HepG2 (cell line): ENCODE results near the gene TAF1B. TPM values are rescaled to one million over a fixed set of nuclear protein-coding genes. Genes with fewer than 3 reads are reported as not detected.

ENCODE experiments used
- ATF4 ChIP-seq, 2 experiments: fragments of 450-650 bp in 1 of 2; sonication (generic) in 1 of 2; formaldehyde crosslinking; IDR thresholded peaks; 2 replicates each; pipeline versions ENCODE4 v1.5.0 to v1.8.0; 2020 to 2022; ENCODE audit warnings: mild to moderate bottlenecking in 1 of 2, missing genetic modification reagents in 1 of 2
- CENPT ChIP-seq: sonication (generic); formaldehyde crosslinking; IDR thresholded peaks from 2 replicates; pipeline ENCODE4 v1.8.0; 2022; ENCODE audit warnings: low read depth, mild to moderate bottlenecking, moderate library complexity, missing genetic modification reagents
- FOXJ3 ChIP-seq: sonication (generic); formaldehyde crosslinking; IDR thresholded peaks from 2 replicates; pipeline ENCODE4 v1.4.0; 2020; ENCODE audit warnings: missing genetic modification reagents, mild to moderate bottlenecking, borderline replicate concordance
- KDM3A ChIP-seq: IDR thresholded peaks from 2 replicates; pipeline ENCODE4 v1.6.1; 2018; ENCODE audit warnings: low read depth, missing compliant biosample characterization
- NR2F2 ChIP-seq: IDR thresholded peaks from 2 replicates; pipeline ENCODE4 v1.6.1; 2012; ENCODE audit warnings: low read depth, inconsistent platforms, borderline replicate concordance
- RNF219 ChIP-seq: sonication (generic); formaldehyde crosslinking; IDR thresholded peaks from 2 replicates; pipeline ENCODE4 v1.5.0; 2020; ENCODE audit warnings: mild to moderate bottlenecking, missing genetic modification reagents
- SMAD1 ChIP-seq: sonication (generic); formaldehyde crosslinking; IDR thresholded peaks from 2 replicates; pipeline ENCODE4 v1.4.0; 2020; ENCODE audit warnings: missing genetic modification reagents, low read depth, mild to moderate bottlenecking, borderline replicate concordance
- STAG1 ChIP-seq: sonication (generic); formaldehyde crosslinking; IDR thresholded peaks from 2 replicates; pipeline ENCODE4 v1.4.0; 2020; ENCODE audit warnings: missing genetic modification reagents
- ZNF275 ChIP-seq: sonication (generic); formaldehyde crosslinking; IDR thresholded peaks from 2 replicates; pipeline ENCODE4 v1.8.0; 2022; ENCODE audit warnings: missing genetic modification reagents, mild to moderate bottlenecking, inconsistent platforms, borderline replicate concordance
- polyA plus RNA-seq, 8 experiments: library from polyadenylated mRNA; depleted of rRNA in 3 of 8; stranded (reverse) in 7 of 8; unstranded in 1 of 8; fragments of >200 nt; fragmentation: Illumina TruSeq in 4 of 8; extraction: Trizol in 4 of 8; gene quantifications; 2 replicates each; pipeline versions ENCODE4 v1.2.1 to v1.2.3, GENCODE V29; 2011 to 2016; ENCODE audit warnings: low read depth in 4 of 8, missing spikeins in 1 of 8, mixed read lengths in 1 of 8; ENCODE audit not compliant: insufficient read depth in 1 of 8
- total RNA-seq, 5 experiments: library from RNA; depleted of rRNA; stranded (reverse); fragments of >200 nt; fragmentation: Illumina TruSeq; extraction: Trizol; gene quantifications; 2 replicates each; pipeline ENCODE4 v1.2.3, GENCODE V29; 2016; ENCODE audit warnings: low read depth in 1 of 5
- TF ChIP-seq, protein P1 (sequence below): sonication (generic); formaldehyde crosslinking; IDR thresholded peaks from 2 replicates; pipeline ENCODE4 v1.4.0; 2020; ENCODE audit warnings: mild to moderate bottlenecking, missing genetic modification reagents
- TF ChIP-seq, protein P2 (sequence below): sonication (generic); formaldehyde crosslinking; IDR thresholded peaks from 2 replicates; pipeline ENCODE4 v1.4.0; 2020; ENCODE audit warnings: missing genetic modification reagents
- TF ChIP-seq, protein P3 (sequence below): sonication (generic); formaldehyde crosslinking; IDR thresholded peaks from 2 replicates; pipeline ENCODE4 v1.8.1; 2022; ENCODE audit warnings: low read depth, mild to moderate bottlenecking, missing genetic modification reagents

Gene TAF1B
- total and polyA plus RNA-seq, 2 of the 13 experiments (the other 11 are each of a cell fraction or from before 2014, with no cell fraction given): 13.3 to 27.7 TPM

DNA sequence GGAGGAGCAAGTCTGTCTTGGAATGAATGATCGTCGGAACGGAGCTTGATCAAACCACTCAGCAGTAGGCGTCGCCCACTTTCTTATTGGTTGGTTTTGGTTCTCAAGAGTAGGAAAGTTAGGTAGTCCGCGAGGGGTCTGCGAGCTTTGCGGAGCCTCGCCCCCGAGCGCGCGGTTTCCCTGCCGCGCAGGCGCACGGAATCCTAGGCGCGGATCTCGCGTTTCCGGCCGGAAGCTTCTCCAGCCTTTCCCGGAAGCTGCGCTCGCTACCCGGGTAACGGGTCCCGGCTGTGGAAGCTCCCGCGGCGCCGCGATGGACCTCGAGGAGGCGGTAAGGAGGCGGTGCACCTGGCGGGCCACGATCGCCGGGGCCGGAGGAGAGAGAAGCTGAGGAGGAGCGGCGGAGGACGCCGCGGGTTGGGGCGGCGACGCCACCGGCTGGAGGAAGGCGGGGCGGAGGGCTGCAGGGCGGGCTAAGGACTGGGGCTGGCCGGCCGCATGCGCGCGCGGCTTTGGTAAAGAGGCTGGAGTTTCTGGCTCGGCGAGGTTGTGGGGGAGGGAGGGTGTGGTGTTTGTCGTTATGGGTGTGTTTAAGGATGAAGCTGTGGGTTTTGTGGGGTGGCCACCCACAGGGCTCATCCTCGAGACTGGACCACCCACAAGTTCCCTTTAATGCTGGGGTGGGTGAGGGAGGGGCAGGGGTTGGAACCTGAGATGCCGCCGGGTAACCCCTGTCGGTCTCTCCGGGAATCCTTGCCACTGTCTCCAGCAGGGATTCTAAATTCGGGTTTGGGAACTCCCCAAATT lies at the start of gene TAF1B (continued):
- TF ChIP-seq, protein P1, sequence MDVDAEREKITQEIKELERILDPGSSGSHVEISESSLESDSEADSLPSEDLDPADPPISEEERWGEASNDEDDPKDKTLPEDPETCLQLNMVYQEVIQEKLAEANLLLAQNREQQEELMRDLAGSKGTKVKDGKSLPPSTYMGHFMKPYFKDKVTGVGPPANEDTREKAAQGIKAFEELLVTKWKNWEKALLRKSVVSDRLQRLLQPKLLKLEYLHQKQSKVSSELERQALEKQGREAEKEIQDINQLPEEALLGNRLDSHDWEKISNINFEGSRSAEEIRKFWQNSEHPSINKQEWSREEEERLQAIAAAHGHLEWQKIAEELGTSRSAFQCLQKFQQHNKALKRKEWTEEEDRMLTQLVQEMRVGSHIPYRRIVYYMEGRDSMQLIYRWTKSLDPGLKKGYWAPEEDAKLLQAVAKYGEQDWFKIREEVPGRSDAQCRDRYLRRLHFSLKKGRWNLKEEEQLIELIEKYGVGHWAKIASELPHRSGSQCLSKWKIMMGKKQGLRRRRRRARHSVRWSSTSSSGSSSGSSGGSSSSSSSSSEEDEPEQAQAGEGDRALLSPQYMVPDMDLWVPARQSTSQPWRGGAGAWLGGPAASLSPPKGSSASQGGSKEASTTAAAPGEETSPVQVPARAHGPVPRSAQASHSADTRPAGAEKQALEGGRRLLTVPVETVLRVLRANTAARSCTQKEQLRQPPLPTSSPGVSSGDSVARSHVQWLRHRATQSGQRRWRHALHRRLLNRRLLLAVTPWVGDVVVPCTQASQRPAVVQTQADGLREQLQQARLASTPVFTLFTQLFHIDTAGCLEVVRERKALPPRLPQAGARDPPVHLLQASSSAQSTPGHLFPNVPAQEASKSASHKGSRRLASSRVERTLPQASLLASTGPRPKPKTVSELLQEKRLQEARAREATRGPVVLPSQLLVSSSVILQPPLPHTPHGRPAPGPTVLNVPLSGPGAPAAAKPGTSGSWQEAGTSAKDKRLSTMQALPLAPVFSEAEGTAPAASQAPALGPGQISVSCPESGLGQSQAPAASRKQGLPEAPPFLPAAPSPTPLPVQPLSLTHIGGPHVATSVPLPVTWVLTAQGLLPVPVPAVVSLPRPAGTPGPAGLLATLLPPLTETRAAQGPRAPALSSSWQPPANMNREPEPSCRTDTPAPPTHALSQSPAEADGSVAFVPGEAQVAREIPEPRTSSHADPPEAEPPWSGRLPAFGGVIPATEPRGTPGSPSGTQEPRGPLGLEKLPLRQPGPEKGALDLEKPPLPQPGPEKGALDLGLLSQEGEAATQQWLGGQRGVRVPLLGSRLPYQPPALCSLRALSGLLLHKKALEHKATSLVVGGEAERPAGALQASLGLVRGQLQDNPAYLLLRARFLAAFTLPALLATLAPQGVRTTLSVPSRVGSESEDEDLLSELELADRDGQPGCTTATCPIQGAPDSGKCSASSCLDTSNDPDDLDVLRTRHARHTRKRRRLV (CRISPR knock-in tag): peak; percentile 65
- TF ChIP-seq NR2F2 (peak; percentile 11; the same call in 1 of the 2 replicates), KDM3A (CRISPR knock-in tag) (peak; percentile 82), SMAD1 (no peak), CENPT (CRISPR knock-in tag) (no peak), FOXJ3 (CRISPR knock-in tag) (no peak), RNF219 (CRISPR knock-in tag) (no peak), STAG1 (CRISPR knock-in tag) (no peak), ATF4 (CRISPR knock-in tag; IDR thresholded peaks at IDR 0.05) (peak in 1 of 2 experiments; percentile 74; a peak in 2 of 4 replicates), ZNF275 (CRISPR knock-in tag) (peak; percentile 98)
- TF ChIP-seq, protein P2, sequence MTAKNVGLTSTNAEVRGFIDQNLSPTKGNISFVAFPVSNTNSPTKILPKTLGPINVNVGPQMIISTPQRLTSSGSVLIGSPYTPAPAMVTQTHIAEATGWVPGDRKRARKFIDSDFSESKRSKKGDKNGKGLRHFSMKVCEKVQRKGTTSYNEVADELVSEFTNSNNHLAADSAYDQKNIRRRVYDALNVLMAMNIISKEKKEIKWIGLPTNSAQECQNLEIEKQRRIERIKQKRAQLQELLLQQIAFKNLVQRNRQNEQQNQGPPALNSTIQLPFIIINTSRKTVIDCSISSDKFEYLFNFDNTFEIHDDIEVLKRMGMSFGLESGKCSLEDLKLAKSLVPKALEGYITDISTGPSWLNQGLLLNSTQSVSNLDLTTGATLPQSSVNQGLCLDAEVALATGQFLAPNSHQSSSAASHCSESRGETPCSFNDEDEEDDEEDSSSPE (CRISPR knock-in tag): peak; percentile 95
- TF ChIP-seq, protein P3, sequence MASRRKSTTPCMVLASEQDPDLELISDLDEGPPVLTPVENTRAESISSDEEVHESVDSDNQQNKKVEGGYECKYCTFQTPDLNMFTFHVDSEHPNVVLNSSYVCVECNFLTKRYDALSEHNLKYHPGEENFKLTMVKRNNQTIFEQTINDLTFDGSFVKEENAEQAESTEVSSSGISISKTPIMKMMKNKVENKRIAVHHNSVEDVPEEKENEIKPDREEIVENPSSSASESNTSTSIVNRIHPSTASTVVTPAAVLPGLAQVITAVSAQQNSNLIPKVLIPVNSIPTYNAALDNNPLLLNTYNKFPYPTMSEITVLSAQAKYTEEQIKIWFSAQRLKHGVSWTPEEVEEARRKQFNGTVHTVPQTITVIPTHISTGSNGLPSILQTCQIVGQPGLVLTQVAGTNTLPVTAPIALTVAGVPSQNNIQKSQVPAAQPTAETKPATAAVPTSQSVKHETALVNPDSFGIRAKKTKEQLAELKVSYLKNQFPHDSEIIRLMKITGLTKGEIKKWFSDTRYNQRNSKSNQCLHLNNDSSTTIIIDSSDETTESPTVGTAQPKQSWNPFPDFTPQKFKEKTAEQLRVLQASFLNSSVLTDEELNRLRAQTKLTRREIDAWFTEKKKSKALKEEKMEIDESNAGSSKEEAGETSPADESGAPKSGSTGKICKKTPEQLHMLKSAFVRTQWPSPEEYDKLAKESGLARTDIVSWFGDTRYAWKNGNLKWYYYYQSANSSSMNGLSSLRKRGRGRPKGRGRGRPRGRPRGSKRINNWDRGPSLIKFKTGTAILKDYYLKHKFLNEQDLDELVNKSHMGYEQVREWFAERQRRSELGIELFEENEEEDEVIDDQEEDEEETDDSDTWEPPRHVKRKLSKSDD (CRISPR knock-in tag): no peak
